Loucy (cell line): ENCODE measurements around the gene TP53I13.

Experiments used
- EZH2phosphoT487 ChIP-seq: fragments of 200-600 bp; IDR thresholded peaks from 2 replicates; pipeline ENCODE4 v1.6.1; 2018; ENCODE audit warnings: antibody characterized with exemption, mild to moderate bottlenecking, moderate library complexity, borderline replicate concordance
- TF ChIP-seq, protein P1 (sequence below): fragments of 200-600 bp; sonication (generic); conservative IDR thresholded peaks from 2 replicates; pipeline ENCODE4 v1.5.1; 2014; ENCODE audit warnings: mild to moderate bottlenecking, antibody characterized with exemption, low read length

- TF ChIP-seq, protein P1, sequence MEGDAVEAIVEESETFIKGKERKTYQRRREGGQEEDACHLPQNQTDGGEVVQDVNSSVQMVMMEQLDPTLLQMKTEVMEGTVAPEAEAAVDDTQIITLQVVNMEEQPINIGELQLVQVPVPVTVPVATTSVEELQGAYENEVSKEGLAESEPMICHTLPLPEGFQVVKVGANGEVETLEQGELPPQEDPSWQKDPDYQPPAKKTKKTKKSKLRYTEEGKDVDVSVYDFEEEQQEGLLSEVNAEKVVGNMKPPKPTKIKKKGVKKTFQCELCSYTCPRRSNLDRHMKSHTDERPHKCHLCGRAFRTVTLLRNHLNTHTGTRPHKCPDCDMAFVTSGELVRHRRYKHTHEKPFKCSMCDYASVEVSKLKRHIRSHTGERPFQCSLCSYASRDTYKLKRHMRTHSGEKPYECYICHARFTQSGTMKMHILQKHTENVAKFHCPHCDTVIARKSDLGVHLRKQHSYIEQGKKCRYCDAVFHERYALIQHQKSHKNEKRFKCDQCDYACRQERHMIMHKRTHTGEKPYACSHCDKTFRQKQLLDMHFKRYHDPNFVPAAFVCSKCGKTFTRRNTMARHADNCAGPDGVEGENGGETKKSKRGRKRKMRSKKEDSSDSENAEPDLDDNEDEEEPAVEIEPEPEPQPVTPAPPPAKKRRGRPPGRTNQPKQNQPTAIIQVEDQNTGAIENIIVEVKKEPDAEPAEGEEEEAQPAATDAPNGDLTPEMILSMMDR = no peak
- TF ChIP-seq EZH2phosphoT487 = no peak
These were observed 5.9 kb upstream of the TP53I13 start for GRCh38 chr17:29562615-29563014.
